Stomach (tissue), 4 donors: Measurements from ENCODE around the gene ERMAP.
"Not testable (repeated sequence)": the region's sequence is repeated elsewhere in the genome, so short reads cannot be mapped to it uniquely, and the experiment has no call there.

Experiments
- EP300 ChIP-seq: sonication (generic); formaldehyde crosslinking; IDR thresholded peaks from one replicate; pipeline ENCODE4 v1.6.1; 2017; ENCODE audit warnings: antibody characterized with exemption
- POLR2A ChIP-seq, 4 donors: fragments of 450-650 bp; IDR thresholded peaks; one replicate each; pipeline ENCODE4 v1.6.1; 2016; ENCODE audit warnings: antibody characterized with exemption in 4 of 4, control low read depth in 2 of 4, mild to moderate bottlenecking in 1 of 4, moderate library complexity in 1 of 4
- POLR2AphosphoS5 ChIP-seq, 3 donors: sonication (generic); formaldehyde crosslinking; IDR thresholded peaks; one replicate each; pipeline ENCODE4 v1.6.1; 2016; ENCODE audit warnings: antibody characterized with exemption in 3 of 3
- TF ChIP-seq, protein P1 (sequence below), 7 experiments: fragments of 450-650 bp in 4 of 7; fragments of 200-600 bp in 3 of 7; sonication (generic) in 3 of 7; IDR thresholded peaks; one replicate each; pipeline ENCODE4 v1.5.1; 2016 to 2019; ENCODE audit warnings: antibody characterized with exemption in 7 of 7, control low read depth in 2 of 7, mild to moderate bottlenecking in 1 of 7

DNA sequence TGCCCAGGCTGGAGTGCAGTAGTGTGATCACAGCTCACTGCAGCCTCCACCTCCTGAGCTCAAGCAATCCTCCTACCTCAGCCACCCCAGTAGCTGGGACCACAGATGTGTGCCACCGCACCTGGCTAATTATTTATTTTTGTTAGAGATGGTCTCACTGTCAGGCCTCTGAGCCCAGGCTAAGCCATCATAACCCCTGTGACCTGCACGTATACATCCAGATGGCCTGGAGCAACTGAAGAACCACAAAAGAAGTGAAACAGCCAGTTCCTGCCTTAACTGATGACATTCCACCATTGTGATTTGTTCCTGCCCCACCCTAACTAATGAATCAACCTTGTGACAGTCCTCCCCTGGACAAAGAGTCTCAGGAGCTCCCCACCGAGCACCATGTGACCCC is 39.6 kb downstream of the ERMAP start:
- not testable (repeated sequence) for TF ChIP-seq POLR2A (IDR thresholded peaks at IDR 0.05); EP300; POLR2AphosphoS5 (IDR thresholded peaks at IDR 0.05)
- TF ChIP-seq, protein P1, sequence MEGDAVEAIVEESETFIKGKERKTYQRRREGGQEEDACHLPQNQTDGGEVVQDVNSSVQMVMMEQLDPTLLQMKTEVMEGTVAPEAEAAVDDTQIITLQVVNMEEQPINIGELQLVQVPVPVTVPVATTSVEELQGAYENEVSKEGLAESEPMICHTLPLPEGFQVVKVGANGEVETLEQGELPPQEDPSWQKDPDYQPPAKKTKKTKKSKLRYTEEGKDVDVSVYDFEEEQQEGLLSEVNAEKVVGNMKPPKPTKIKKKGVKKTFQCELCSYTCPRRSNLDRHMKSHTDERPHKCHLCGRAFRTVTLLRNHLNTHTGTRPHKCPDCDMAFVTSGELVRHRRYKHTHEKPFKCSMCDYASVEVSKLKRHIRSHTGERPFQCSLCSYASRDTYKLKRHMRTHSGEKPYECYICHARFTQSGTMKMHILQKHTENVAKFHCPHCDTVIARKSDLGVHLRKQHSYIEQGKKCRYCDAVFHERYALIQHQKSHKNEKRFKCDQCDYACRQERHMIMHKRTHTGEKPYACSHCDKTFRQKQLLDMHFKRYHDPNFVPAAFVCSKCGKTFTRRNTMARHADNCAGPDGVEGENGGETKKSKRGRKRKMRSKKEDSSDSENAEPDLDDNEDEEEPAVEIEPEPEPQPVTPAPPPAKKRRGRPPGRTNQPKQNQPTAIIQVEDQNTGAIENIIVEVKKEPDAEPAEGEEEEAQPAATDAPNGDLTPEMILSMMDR (IDR thresholded peaks at IDR 0.05), result not testable (repeated sequence)
